ENCODE data around the gene ATOX1.
A peak's percentile ranks its signal among the peaks of the same experiment; 100 is the strongest.
"Not testable (repeated sequence)": the region's sequence is repeated elsewhere in the genome, so short reads cannot be mapped to it uniquely, and the experiment has no call there.

ATOX1 gene

GRCh38 chr5:151729597-151729996 lies 28.8 kb downstream of the ATOX1 start:
- DNase-seq: not testable (repeated sequence)

- no peak for DNase-seq
Measured at GRCh38 chr5:151724360-151724759, 34.1 kb downstream of the ATOX1 start.

GRCh38 chr5:151722546-151722945 lies 35.9 kb downstream of the ATOX1 start:
- DNase-seq: no peak

DNA sequence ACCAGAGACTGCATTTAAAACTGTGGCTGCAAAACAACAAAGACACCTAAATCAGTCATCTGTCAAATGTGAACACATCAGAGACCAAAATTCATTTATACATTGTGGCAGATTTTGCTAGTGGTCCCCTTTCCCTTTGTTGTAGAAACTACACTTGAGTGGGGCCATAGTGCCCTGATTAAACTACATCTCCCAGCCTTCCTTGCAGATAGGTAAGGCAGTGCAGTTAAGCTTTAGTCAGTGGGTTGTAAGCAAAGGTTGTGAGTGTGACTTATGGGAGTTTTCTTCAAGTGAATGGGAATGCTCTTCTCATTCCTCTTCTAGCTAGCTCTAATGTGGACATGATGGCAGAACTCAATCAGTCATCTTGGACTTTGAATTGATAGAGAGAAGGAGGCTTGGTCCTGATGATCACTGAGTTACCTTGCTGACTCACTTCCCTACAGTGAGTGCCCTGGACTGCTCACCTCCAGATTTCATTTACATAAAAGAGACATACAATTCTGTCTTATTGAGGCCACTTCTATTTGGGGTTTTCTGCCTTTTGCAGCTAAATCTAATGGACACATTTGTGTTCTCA lies 36.5 kb downstream of the ATOX1 start:
- no peak for DNase-seq

DNA sequence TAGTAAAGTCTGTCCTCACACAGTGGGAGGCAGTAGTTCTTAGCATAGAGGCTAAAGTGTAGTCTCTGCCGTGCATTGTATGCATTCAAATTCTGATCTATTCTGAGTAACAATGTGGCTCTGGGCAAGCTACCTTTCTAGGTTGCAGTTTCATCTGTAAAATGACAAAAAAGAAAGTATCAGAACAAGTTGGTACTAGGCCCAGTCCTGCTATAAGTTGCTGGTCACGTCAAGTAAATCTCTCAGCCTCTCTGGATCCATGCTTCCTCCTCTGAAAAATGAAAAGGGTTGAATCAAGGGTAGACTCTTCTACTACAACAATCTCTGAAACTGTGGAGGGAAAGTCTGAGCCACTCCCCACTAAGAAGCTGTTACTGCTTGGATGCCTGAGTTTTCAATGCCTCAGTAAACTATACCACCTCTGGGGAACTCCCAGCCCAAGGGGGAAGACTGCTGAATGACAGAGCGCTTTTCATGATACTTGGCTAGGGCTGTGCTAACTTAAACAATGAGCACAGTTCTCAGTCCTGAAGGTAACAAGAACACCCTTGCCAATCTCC lies 37.3 kb downstream of the ATOX1 start:
- DNase-seq: no peak

DNA sequence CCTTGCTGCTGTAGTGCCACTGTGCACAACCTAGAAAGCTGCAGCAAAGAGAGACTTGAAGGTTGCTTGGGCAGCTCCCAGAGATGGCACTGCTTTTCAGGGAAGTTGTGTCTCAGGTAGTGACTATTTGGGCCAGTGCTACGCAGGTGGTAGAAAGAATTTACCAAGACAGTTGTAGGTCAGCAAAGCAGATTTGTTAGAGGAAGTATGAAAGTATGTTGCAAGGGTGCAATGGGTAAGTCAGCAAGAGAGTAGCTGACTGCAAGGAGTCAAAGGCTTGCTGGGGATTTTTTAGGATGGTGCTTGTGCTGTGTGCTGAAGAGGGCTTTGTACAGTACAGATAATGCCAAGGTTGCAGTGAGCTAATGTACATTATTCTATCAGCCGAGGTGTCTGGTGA lies 38.2 kb downstream of the ATOX1 start:
- no peak for DNase-seq

DNA sequence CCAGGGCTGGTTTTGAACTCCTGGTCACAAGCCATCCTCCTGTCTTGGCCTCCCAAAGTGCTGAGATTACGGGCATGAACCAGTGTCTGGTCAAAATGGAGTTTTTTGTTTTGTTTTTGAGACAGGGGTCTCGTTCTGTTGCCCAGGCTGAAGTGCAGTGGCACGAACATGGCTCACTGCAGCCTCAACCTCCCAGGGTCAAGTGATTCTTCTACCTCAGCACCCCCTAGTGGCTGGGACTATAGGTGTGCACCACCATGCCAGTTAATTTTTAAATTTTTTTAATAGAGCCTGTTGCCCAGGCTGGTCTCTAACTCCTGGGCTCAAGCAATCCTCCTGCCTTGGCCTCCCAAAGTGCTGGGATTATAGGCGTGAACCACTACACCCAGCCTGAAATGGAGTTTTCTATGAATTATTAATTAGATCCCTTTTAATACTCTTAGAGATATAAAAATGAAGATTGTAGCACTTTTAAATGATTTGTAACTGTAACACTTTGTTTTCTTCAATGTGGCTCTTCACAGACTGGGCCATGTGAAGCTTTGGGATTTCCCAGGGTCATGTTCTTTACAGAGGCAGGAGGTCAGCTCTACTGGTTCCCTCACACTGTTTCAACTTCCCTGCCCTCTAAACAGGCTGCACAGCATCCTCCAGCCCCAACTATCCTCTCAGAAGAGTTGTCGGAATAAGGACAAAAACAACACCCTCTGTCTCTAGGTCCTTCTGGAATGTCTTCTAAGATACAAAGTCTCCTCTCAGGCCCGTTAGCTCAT lies 39.0 kb downstream of the ATOX1 start:
- peak; percentile 44 for DNase-seq

GRCh38 chr5:151718646-151719045 lies 39.8 kb downstream of the ATOX1 start:
- no peak for DNase-seq

GRCh38 chr5:151718153-151718552 lies 40.3 kb downstream of the ATOX1 start:
- DNase-seq: no peak

DNA sequence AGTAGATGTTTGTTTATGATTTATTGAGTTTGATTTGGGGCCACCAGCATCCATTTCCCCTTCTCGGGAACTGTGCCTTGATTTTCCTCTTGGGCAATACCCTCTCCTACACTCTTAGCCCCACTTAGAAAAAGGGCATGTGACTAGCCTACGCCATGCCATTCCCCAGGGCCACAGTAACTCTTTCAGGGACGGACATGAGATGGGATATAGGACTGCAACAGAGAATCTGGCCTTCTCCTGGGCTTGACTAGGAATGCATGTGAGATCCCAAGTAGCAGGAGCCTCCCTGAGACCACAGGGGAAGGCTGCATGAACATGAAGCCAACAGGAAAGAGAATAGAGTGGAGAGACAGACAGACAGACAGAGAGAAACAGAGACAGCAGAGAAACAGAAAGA lies 41.0 kb downstream of the ATOX1 start:
- no peak for DNase-seq

DNA sequence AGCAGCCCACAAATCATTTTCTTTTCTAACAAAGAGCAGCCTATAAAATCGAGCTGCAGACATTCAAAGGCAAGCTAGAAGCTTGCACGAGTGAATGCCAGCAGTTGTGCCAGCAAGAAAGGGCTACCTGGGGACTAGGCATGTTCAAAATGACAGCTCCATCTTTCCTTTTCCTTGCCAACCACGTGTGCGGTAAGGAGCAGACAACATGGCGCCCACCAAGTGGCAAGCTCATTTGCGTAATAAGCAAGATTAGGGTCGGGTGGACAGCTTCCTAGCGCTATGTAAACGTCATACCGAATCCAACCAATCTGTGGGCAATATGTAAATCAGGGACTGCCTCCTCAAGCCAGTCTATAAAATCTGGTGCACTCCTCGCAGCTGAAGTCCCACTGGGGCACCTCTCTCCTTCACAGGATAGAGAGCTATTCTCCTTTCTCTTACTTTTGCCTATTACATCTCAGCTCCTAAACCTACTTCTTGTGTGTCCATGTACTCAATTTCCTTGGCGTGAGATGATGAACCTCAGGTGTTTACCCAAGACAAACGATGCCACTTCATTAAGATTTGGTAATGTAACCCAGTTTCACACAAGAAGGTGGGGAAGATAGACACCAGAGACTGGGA lies 49.2 kb downstream of the ATOX1 start:
- peak; percentile 55 for DNase-seq

DNA sequence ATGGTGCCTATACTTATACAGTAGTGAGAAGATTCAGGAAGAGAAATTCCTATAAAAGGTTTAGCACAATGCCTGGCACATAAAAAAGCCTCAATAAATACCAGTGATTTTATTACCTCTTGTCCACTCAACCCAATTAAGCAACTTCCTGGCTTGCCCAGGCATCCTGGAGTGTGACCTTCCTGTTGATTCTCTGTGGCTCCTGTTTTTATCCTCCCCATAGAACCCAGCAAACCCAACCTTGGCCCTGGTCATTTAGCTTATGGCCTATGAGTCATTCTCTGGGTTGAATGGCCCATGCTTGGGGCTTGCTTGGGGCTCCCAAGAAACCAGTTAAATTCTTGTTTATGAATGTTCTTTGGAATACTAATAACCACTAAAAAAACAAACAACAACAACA lies 50.3 kb downstream of the ATOX1 start:
- DNase-seq: peak; percentile 15

GRCh38 chr5:151707567-151707966 lies 50.9 kb downstream of the ATOX1 start:
- peak; percentile 27 for DNase-seq

DNA sequence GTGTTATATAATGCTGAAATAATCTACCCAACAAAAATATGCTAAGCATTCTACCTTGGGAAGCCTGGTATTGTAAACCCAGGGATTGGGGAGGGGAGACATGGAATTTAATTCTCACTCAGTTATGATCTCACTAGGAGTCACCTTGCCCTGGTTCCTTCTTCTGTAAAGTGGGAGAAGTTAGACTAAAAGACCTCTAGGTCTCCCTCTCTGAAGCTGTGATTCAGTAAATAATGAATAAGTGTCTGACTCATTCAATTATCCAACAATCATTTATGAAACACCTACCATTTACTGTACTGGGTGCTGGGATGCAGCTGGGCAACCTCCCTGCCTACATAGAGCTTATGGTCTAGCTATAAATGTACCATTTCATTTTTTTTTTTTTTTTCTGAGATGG lies 51.5 kb downstream of the ATOX1 start:
- DNase-seq: no peak

DNA sequence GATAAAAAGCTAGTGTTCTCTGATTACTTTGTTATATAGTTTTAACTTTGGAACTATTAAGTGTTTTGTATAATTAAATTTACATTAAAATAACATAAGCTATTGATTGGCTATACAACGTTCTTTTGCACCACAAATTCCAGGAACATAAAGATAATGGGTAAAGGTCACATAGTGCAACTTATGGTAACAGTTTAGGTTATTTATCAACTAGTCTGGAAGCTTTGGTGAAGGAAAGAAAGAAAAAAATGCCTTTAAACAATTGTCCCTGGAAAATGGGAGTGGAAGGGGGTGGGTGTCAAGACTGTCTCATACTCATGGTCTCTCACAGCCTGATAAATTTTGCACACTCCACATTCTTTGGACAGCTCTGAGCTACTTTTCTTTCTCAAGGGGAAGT lies 54.7 kb downstream of the ATOX1 start:
- DNase-seq: no peak

DNA sequence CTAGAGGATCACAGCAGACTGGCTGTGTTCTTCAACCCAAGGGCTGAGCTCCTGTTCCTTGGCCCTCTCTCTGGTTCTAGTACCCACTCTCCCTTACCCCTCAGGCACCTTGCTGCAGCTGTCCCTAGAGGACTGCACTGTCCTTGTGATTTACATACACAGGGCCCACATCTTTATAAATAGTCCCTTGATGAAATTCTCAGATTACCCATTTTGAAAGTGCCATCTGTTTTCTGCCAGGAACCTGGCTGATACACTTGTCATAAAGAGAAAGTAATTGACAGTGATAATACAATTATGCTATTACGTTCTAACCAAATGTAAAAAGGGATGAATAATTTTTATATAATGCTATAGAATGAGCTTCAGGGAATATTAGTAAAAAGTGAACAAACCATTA lies 55.2 kb downstream of the ATOX1 start:
- DNase-seq: peak; percentile 75

- no peak for DNase-seq
Measured at GRCh38 chr5:151700820-151701219, 57.6 kb downstream of the ATOX1 start.

GRCh38 chr5:151700296-151700695 lies 58.1 kb downstream of the ATOX1 start:
- no peak for DNase-seq

DNA sequence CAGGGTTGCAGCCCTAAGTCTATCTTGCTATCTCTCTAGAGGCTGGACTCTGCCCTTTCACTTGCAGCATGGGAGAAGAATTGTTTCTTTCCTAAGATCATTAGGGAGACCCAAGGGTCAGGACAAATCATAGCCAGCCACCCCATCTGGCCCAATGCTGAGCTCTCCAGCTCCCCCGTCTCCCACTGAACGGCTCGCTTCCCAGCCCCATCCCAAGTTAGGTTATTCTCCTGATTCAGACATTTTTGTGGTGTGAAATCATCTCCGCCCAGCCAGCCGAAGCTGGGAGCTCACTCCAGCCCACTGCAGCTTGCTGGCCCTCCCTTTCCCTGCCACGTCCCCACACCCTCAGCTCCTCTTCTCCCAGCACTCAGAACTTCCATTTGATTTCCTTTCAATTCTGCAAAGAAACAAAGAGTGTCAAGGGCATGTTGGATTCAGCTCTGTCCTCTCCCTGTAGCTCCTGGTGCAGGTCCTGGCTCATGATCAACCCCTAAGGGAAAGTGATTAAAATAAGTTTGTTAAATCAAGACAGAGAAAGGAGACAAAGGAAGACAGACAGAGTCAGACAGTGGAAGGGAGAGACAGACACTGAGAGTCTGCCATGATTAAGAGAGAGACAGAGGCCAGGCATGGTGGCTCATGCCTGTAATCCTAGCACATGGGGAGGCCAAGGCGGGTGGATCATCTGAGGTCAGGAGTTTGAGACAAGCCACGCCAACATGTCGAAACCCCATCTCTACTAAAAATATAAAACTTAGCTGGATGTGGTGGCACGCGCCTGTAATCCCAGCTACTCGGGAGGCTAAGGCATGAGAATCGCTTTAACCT lies 59.1 kb downstream of the ATOX1 start:
- no peak for DNase-seq

DNA sequence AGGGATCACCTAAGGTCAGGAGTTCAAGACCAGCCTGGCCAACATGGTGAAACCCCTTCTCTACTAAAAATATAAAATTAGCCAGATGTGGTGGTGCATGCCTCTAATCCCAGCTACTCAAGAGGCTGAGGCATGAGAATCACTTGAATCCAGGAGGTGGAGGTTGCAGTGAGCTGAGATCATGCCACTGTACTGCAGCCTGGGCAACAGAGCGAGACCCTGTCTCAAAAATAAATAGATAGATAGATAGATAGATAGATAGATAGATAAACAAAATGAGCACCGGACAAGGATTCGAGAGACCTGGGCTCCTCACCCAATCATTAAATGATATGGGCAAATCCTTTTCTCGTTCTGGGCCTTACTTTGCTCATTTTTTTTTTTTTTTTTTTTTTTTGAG lies 60.4 kb downstream of the ATOX1 start:
- not testable (repeated sequence) for DNase-seq

DNA sequence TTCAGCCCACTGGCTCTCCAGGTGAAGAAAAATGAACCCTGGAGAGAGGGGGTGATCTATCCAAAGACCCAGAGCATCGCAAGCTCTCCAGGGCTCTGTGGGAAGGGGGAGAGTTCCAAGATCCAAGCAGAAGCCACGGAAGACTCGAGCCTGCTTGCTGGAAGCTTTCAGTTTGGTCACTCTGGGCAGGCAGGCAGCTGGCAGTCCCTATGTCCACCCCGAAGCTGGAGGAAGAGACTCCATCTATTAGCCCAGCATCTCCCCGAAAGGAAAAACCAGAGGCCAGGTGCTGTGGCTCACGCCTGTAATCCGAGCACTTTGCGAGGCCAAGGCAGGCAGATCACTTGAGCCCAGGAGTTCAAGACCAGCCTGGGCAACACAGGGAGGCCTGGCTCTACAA lies 61.0 kb downstream of the ATOX1 start:
- DNase-seq: no peak

DNA sequence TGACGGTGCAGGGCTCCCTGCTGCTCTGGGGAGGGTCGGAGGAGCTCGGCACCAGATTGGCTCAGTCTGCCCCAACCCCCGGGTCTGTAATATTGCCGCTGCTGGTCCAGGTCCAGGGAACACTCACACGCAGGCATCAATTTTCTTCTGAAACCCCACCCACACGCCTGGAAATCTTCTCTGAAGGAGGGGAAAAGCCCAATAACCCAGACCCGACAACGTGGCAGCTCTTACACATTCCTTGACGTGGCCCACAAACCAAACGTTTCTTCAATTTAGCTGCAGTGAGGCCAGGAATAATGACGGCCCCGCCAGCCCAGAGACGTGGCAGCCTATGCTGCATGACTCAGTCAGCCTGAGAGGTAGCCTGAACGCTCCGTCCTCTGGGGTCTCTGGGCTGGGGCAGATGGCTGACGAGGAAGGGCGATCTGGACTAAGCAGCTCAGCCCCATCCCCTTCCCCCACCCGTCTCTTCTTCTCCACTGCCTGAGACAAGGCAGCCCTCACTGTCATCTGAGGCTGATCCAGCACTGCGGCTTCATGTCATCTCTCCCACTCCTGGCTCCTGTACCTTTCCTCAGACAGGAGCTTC lies 61.9 kb downstream of the ATOX1 start:
- DNase-seq: no peak

- no peak for DNase-seq
Measured at GRCh38 chr5:151695464-151695863, 63.0 kb downstream of the ATOX1 start.

Measured in NCI-H69 (cell line).